ENCODE results near the gene GDF9.
"Not testable (repeated sequence)": the region's sequence is repeated elsewhere in the genome, so short reads cannot be mapped to it uniquely, and the experiment has no call there.

The GDF9 gene

GRCh38 chr5:132873119-132873929 lies 7.1 kb upstream of the GDF9 start, which contains the start of gene LEAP2:
Gene LEAP2, plus strand, starts transcription at chr5:132873668. Its CDS starts 27 bp downstream, at chr5:132873695.
- no peak for DNase-seq (ENCODE audit: low read depth in 2 of 2)

GRCh38 chr5:132872788-132873118 lies 6.5 kb upstream of the GDF9 start:
- DNase-seq (ENCODE audit: low read depth in 2 of 2): no peak

GRCh38 chr5:132871459-132872284 lies 5.4 kb upstream of the GDF9 start:
- DNase-seq (ENCODE audit: low read depth in 2 of 2): no peak

GRCh38 chr5:132870801-132871200 lies 4.5 kb upstream of the GDF9 start:
- no peak for DNase-seq (ENCODE audit: low read depth in 2 of 2)

DNA sequence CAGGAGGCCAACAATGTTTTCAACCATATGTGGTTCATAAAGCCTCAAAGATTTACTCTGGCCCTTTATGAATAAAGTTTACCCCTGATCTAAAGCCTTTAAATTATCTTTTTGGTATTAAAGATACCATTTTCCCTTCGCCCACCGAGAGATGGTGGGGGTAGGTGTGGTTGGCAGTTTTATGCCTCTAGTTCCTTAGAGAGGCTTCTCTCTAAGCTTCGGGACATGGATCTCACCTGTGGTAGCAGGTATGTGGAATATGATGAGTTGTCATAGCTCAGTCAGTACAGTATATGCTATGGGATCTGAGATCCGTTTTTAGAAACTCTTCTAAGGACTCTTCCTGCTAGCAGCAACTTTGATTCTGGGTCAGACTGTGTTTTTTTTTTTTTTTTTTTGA lies 2.5 kb upstream of the GDF9 start:
- no peak for DNase-seq (ENCODE audit: low read depth in 2 of 2)

DNA sequence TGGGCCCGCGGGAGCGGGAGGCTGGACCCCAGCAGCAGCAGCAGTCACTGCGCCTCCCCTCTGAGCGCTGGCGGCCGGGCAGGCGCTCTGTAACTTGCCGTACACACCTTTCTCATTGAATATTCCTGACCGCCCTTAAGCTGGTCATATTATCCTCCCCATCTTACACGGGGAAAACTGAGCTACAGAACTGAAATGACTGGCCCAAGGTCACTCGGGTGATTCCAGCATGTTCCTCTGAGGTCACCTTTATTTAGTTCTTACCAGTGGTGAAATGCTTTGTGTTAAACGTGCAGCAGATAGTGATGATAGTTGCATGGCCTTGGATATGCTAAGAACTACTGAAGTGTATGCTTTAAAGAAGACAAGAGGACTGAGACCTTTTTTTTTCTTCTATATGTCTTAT lies 780 bp upstream of the GDF9 start:
- no peak for DNase-seq (ENCODE audit: low read depth in 2 of 2)

- no peak for DNase-seq (ENCODE audit: low read depth in 2 of 2)
These were observed 464 bp downstream of the GDF9 start for GRCh38 chr5:132865668-132866341.

DNA sequence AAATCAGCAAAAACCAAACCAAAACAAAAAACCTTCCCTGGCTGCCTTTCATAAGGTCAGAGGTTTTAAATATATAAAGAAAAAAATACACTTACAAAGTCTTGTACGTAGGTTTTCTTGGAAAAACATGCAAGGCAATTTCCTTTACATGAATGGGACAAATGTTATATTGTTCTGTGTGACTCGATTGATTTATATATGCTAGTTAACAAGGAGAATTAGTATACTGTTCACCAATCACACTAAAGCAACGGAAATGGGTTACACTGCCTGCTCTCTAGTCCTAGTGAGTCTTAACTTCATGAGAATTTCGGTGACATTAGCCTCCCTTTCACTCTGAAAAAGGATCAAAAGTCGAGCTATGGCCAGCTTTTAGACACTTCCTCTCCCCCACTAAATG lies 5.5 kb downstream of the GDF9 start:
- DNase-seq (ENCODE audit: low read depth in 2 of 2): no peak

DNA sequence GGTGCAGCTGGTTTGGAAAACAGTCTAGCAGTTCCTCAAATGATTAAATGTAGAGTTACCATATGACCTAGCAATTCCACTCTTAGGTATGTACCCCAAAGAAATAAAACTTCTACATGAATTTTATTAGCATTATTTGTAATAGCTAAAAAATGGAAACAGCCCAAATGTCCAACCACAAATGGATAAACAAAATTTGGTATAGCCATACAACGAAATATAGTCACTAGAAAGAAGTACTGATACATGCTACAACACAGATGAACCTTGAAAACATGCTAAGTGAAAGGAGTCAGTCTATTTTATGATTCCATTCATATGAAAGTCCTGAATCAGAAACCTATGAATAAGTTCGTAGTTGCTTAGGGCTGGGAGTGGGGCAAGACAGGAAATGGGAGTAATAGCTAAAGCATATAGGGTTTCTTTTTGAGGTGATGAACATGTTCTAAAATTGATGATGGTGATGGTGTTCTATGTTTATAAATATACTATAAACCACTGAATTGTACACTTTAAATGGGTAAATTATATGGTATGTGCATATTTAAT lies 6.3 kb downstream of the GDF9 start:
- no peak for DNase-seq (ENCODE audit: low read depth in 2 of 2)

- no peak for DNase-seq (ENCODE audit: low read depth in 2 of 2)
These were observed 10.3 kb downstream of the GDF9 start for GRCh38 chr5:132856011-132856410.

GRCh38 chr5:132854992-132855391 lies 11.3 kb downstream of the GDF9 start:
- DNase-seq (ENCODE audit: low read depth in 2 of 2): not testable (repeated sequence)

GRCh38 chr5:132854301-132854700 lies 12.0 kb downstream of the GDF9 start:
- no peak for DNase-seq (ENCODE audit: low read depth in 2 of 2)

GRCh38 chr5:132853790-132854189 lies 12.5 kb downstream of the GDF9 start:
- no peak for DNase-seq (ENCODE audit: low read depth in 2 of 2)

- DNase-seq (ENCODE audit: low read depth in 2 of 2): no peak
These were observed 12.9 kb downstream of the GDF9 start for GRCh38 chr5:132853323-132853722.

DNA sequence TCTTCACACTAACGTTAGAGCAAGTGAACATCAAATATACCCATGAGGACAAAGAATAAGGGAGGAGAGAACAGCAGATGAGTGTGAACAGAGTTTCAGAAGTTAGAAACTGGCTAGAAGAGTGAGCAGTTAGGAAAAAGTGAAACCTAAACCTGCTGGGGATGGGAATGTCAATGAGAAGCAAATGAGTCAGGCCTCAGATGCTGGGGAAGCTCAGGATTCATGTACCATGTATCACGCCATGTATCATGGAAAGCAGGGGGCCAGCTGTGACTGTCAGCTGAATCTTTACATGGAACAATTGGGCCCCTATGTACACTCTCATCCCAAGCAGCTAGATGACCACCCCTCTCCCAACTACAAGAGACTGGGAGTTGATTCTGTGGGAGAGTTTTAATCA lies 16.2 kb downstream of the GDF9 start:
- no peak for DNase-seq (ENCODE audit: low read depth in 2 of 2)

GRCh38 chr5:132849347-132849746 lies 16.9 kb downstream of the GDF9 start:
- no peak for DNase-seq (ENCODE audit: low read depth in 2 of 2)

GRCh38 chr5:132848270-132848669 lies 18.0 kb downstream of the GDF9 start:
- DNase-seq (ENCODE audit: low read depth in 2 of 2): no peak

DNA sequence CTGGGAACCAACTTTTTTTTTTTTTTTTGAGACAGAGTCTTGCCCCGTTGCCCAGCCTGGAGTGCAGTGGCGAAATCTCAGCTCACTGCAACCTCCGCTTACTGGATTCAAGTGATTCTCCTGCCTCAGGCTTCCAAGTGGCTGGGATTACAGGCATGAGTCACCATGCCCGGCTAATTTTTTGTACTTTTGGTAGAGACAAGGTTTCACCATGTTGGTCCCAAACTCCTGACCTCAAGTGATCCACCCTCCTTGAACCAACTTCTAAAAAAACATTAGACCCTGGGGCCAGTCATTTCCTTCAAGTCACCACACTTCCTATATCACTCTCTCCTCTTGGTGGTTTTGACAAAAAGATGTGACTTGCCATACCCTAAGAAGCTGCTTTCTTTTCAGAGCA lies 25.0 kb downstream of the GDF9 start:
- DNase-seq (ENCODE audit: low read depth in 2 of 2): no peak

DNA sequence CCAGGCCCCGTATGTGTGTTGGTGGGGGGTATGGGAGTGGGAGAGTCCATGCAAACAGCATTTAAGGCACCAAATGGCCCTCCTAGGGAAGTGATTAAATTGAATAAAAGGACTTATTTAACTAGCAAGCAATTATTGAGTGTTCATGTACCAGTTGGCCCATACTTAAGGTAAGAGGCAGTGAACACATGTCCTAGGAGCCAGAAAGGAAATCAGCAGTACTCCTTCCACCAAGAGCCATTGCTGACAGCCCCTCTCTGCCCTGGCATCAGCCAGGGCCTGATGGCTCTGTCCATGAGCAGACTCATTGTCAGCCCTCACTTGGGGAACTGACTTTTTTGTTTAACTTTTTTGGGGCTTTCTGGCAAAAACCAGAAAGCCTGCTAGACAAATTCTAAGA lies 25.4 kb downstream of the GDF9 start:
- no peak for DNase-seq (ENCODE audit: low read depth in 2 of 2)

DNA sequence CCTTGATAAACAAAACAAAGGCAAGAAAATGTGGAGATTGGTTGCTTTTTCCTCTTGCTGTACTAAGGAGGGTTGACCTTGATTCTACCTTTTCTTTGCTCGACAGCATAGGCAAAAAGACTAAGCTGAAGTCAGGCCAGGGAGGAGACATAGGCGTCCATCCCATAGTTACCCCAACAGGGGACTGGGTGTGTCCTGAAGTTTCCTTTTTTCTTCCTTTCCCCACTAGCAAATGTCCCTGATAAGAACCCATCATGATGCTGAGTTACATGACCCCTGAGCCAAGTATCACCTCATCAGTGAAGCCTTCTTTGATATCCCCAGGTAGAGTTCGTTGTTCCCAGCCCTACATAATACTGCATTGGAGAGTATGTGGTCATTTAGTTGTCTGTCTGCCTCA lies 26.0 kb downstream of the GDF9 start:
- no peak for DNase-seq (ENCODE audit: low read depth in 2 of 2)

DNA sequence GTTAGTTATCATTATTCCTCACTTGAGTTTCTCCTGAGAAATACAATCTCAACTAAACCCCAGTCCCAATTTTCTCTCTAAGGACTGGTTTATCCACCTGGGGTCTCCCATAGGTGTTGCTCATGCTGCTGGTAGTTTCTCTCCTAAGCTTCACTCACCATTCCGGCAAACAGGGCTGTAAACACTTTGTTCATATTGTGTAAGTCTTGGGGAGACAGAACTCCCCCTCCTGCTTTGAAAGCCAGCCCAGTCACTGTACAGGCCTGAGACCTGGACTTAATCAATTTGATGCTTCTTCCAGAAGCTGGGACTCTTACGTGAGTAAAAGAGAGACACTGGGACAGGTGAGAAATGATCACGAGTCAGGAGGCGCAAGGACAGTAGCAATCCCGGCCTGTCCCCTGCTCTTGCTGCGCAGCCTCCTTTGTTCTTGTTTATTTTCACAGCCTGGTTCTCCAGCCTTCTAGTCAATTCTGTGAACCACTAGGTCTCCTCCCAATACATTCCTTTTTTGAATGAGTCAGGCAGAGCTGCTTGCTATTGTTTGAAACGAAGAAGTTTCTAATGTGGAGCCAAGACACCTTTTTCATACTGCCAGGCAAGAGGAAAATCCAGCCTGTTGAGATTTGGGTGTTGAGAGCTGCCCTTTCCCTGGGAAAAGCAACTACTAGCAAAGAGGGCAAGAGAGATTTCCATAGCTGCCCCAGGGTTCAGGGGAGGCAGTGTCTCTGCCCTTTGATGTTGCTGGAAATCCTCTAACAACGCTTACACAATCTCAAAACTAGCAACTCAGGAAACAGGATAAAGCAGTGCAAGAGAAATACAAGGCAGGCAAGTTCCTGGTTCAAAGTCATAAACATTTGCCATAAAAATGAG lies 26.6 kb downstream of the GDF9 start:
- no peak for DNase-seq (ENCODE audit: low read depth in 2 of 2)
